IMR-90 (cell line): ENCODE measurements around the gene PLB1. TPM values are rescaled to one million over a fixed set of nuclear protein-coding genes. Genes with fewer than 3 reads are reported as not detected.

ENCODE experiments used
- ATAC-seq: fragments of 200-7000 bp; cut with Tn5 transposase; 2 replicates; pipeline ENCODE4 v1.9.1; 2020; ENCODE audit warnings: low read depth, mild to moderate bottlenecking, moderate library complexity
- BruUV-seq: library from RNA; stranded (reverse); fragments of 400-500 nt; replicated peaks from 2 replicates; lab custom pipeline; 2021; lab: Mats Ljungman, UMichigan
- CTCF ChIA-PET: fragments of 300-600 bp; formaldehyde crosslinking; extraction: SDS; loops from one replicate; lab custom pipeline; 2021; ENCODE audit warnings: antibody characterized with exemption; lab: Yijun Ruan, JAX
- POLR2A ChIA-PET: fragments of 300-600 bp; sonication (Branson Sonifier 250); formaldehyde crosslinking; loops from one replicate; lab custom pipeline; 2022; ENCODE audit warnings: antibody characterized with exemption; ENCODE audit not compliant: unreplicated experiment; lab: Charles Lee
- DNase-seq: peaks from one replicate; pipeline ENCODE4 v3.0.0; 2013
- H2AFZ ChIP-seq: replicated peaks from 2 replicates; pipeline ENCODE3; 2013; ENCODE audit warnings: low read length, mild to moderate bottlenecking; ENCODE audit not compliant: poor library complexity
- H2AK5ac ChIP-seq: 2 replicates; pipeline ENCODE4 v1.6.1; 2013; ENCODE audit warnings: low read depth, low read length, inconsistent platforms
- H2AK9ac ChIP-seq: replicated peaks from 2 replicates; pipeline ENCODE3; 2013; ENCODE audit warnings: mild to moderate bottlenecking, low read depth, low read length, moderate library complexity; ENCODE audit not compliant: poor library complexity
- H2BK120ac ChIP-seq: 2 replicates; pipeline ENCODE4 v1.6.1; 2013; ENCODE audit warnings: low read depth, low read length, inconsistent platforms
- H2BK15ac ChIP-seq: 3 replicates; pipeline ENCODE4 v1.6.1; 2013; ENCODE audit warnings: low read depth, low read length, inconsistent platforms
- H2BK20ac ChIP-seq: 2 replicates; pipeline ENCODE4 v1.6.1; 2013; ENCODE audit warnings: low read depth, mild to moderate bottlenecking, inconsistent platforms, low read length, moderate library complexity
- H2BK5ac ChIP-seq: 2 replicates; pipeline ENCODE4 v1.6.1; 2013; ENCODE audit warnings: mild to moderate bottlenecking, low read depth, low read length, inconsistent platforms; ENCODE audit not compliant: poor library complexity, severe bottlenecking
- H3K14ac ChIP-seq: replicated peaks from 2 replicates; pipeline ENCODE4 v1.6.1; 2013; ENCODE audit warnings: low read depth, low read length, inconsistent platforms
- H3K18ac ChIP-seq: 2 replicates; pipeline ENCODE4 v1.6.1; 2013; ENCODE audit warnings: low read depth, low read length, control low read depth
- H3K23ac ChIP-seq: 2 replicates; pipeline ENCODE4 v1.6.1; 2013; ENCODE audit warnings: low read depth, low read length, inconsistent platforms
- H3K27ac ChIP-seq: 2 replicates; pipeline ENCODE4 v1.5.1; 2013; ENCODE audit warnings: mild to moderate bottlenecking, control low read depth, low read length; ENCODE audit not compliant: insufficient read depth
- H3K27me3 ChIP-seq: 2 replicates; pipeline ENCODE4 v1.6.1; 2013; ENCODE audit warnings: low read length; ENCODE audit not compliant: control insufficient read depth, insufficient read depth
- H3K36me3 ChIP-seq: 2 replicates; pipeline ENCODE4 v1.6.1; 2013; ENCODE audit warnings: low read length, mixed read lengths; ENCODE audit not compliant: control insufficient read depth, insufficient read depth
- H3K4ac ChIP-seq: 2 replicates; pipeline ENCODE4 v1.6.1; 2013; ENCODE audit warnings: low read depth, low read length, inconsistent platforms
- H3K4me1 ChIP-seq: 2 replicates; pipeline ENCODE4 v1.6.1; 2013; ENCODE audit warnings: low read length, mixed read lengths; ENCODE audit not compliant: control insufficient read depth, insufficient read depth
- H3K4me2 ChIP-seq: 2 replicates; pipeline ENCODE4 v1.6.1; 2013; ENCODE audit warnings: low read depth, mild to moderate bottlenecking, control low read depth, low read length, moderate library complexity
- H3K4me3 ChIP-seq: 2 replicates; pipeline ENCODE4 v1.5.1; 2013; ENCODE audit warnings: low read depth, mild to moderate bottlenecking, control low read depth, low read length, moderate library complexity; ENCODE audit not compliant: insufficient read depth
- H3K56ac ChIP-seq: 2 replicates; pipeline ENCODE4 v1.6.1; 2013; ENCODE audit warnings: low read length, inconsistent platforms; ENCODE audit not compliant: insufficient read depth; ENCODE audit errors: extremely low read depth
- H3K79me1 ChIP-seq, 2 experiments: 2 replicates each; pipeline ENCODE4 v1.6.1; 2013; ENCODE audit warnings: low read length in 2 of 2, inconsistent platforms in 1 of 2, low read depth in 1 of 2
- H3K9ac ChIP-seq: 2 replicates; pipeline ENCODE4 v1.6.1; 2013; ENCODE audit warnings: low read depth, low read length, control low read depth
- H3K9me1 ChIP-seq: 2 replicates; pipeline ENCODE4 v1.6.1; 2013; ENCODE audit warnings: low read length, inconsistent platforms; ENCODE audit not compliant: insufficient read depth
- H3K9me3 ChIP-seq: 2 replicates; pipeline ENCODE4 v1.6.1; 2013; ENCODE audit warnings: low read length; ENCODE audit not compliant: control insufficient read depth, insufficient read depth
- H4K20me1 ChIP-seq: 2 replicates; pipeline ENCODE4 v1.6.1; 2013; ENCODE audit warnings: low read length, inconsistent platforms; ENCODE audit not compliant: insufficient read depth
- H4K5ac ChIP-seq: 2 replicates; pipeline ENCODE4 v1.6.1; 2013; ENCODE audit warnings: mild to moderate bottlenecking, low read depth, low read length, control low read depth
- H4K8ac ChIP-seq, 2 experiments: 2 replicates each; pipeline ENCODE4 v1.6.1; 2013; ENCODE audit warnings: low read depth in 2 of 2, low read length in 2 of 2, control low read depth in 1 of 2, inconsistent platforms in 1 of 2
- H4K91ac ChIP-seq: 2 replicates; pipeline ENCODE4 v1.6.1; 2013; ENCODE audit warnings: low read depth, low read length, inconsistent platforms; ENCODE audit not compliant: insufficient read depth
- BHLHE40 ChIP-seq: fragments of 150-350 bp; IDR thresholded peaks from 2 replicates; pipeline ENCODE4 v1.6.1; 2016; ENCODE audit warnings: mild to moderate bottlenecking, low read depth, low read length
- CEBPB ChIP-seq: IDR thresholded peaks from 2 replicates; pipeline ENCODE4 v1.6.1; 2012; ENCODE audit warnings: low read depth, low read length, improper control_type of control experiment
- FOS ChIP-seq: fragments of 150-350 bp; IDR thresholded peaks from 2 replicates; pipeline ENCODE4 v1.6.1; 2016; ENCODE audit warnings: low read depth, low read length
- MAZ ChIP-seq: IDR thresholded peaks from 2 replicates; pipeline ENCODE4 v1.6.1; 2012; ENCODE audit warnings: low read depth, mild to moderate bottlenecking, low read length, improper control_type of control experiment, moderate library complexity, borderline replicate concordance
- MXI1 ChIP-seq: IDR thresholded peaks from 2 replicates; pipeline ENCODE4 v1.6.1; 2012; ENCODE audit warnings: low read depth, mild to moderate bottlenecking, low read length, moderate library complexity, borderline replicate concordance
- NFE2L2 ChIP-seq: fragments of 150-350 bp; IDR thresholded peaks from 2 replicates; pipeline ENCODE4 v1.6.1; 2016; ENCODE audit warnings: low read depth, mild to moderate bottlenecking, low read length
- USF2 ChIP-seq: fragments of 150-350 bp; IDR thresholded peaks from 2 replicates; pipeline ENCODE4 v1.6.1; 2017; ENCODE audit warnings: mild to moderate bottlenecking, antibody characterized with exemption, low read length, low read depth
- WGBS, 2 experiments: methylation state at CpG; one replicate each; pipeline versions ENCODE4 v1.1.5 to v1.1.7; 2013; ENCODE audit warnings: missing lambda C conversion rate in 2 of 2; ENCODE audit not compliant: insufficient read length in 1 of 2; ENCODE audit errors: extremely low coverage in 2 of 2; 5-methylcytosine and 5-hydroxymethylcytosine counted together
- dilution Hi-C: fragments of 300-500 bp; cut with HindIII; formaldehyde crosslinking; loops from one replicate; pipeline ENCODE4 v1.14.3; 2018; ENCODE audit warnings: low sequenced_read_pairs; ENCODE audit not compliant: unreplicated experiment
- in situ Hi-C: fragments of 300-500 bp; cut with MboI; formaldehyde crosslinking; loops from 3 replicates; pipeline ENCODE4 v1.14.3; 2019; ENCODE audit warnings: low sequenced_read_pairs, inconsistent platforms, mixed read lengths
- intact Hi-C: fragments of 100-400 bp; cut with micrococcal nuclease; formaldehyde crosslinking; loops from 2 replicates; pipeline ENCODE4 v1.10.0; 2022
- polyA plus RNA-seq, 3 experiments: library from polyadenylated mRNA; depleted of rRNA; stranded (reverse); fragments of >200 nt; gene quantifications; 2 replicates each; pipeline ENCODE4 v1.2.3, GENCODE V29; 2012; ENCODE audit warnings: low replicate concordance in 1 of 3
- total RNA-seq: library from RNA; depleted of rRNA; stranded (reverse); fragments of >200 nt; gene quantifications from 2 replicates; pipeline ENCODE4 v1.2.3, GENCODE V29; 2012

Gene PLB1
- total and polyA plus RNA-seq, 2 of the 4 experiments (the other 2 are of a cell fraction) = 0.74 to 0.90 TPM

GRCh38 chr2:28534817-28535216 is 39.0 kb downstream of the PLB1 start:
- Histone ChIP-seq H3K4me2 (no peak overlapping the region), H3K27ac (no peak overlapping the region), H3K4me1 (no peaks in the 10 kb centered on the region), H3K4me3 (no peak overlapping the region), H2AK9ac (no peak overlapping the region), H3K9ac (no peak overlapping the region), H3K14ac (no peak overlapping the region), H2BK15ac (no peak overlapping the region), H4K5ac (no peak overlapping the region), H3K79me1 (no peaks in the 10 kb centered on the region), H2BK20ac (no peak overlapping the region), H3K9me1 (no peaks in the 10 kb centered on the region), H4K8ac (no peak overlapping the region), H3K9me3 (no peaks in the 10 kb centered on the region), H3K36me3 (no peaks in the 10 kb centered on the region), H4K20me1 (no peaks in the 10 kb centered on the region), H2AK5ac (no peak overlapping the region), H3K4ac (no peak overlapping the region), H4K91ac (no peak overlapping the region), H3K23ac (no peak overlapping the region), H3K18ac (no peak overlapping the region), H3K27me3 (peaks cover 48% of the 10 kb centered on the region), H2BK120ac (no peak overlapping the region), H2AFZ (no peak overlapping the region), H3K56ac (no peak overlapping the region), H2BK5ac (no peak overlapping the region)
- no TSS peak for BruUV-seq
- ATAC-seq (no peak), DNase-seq (no peak)
- POLR2A ChIA-PET = no interaction called here
- in situ Hi-C loops (no loop called here), dilution Hi-C loops (no loop called here), intact Hi-C loops (no loop called here)
- CTCF ChIA-PET = no interaction called here
- TF ChIP-seq NFE2L2 = no peak
- TF ChIP-seq FOS = no peak
- TF ChIP-seq CEBPB = no peak
- TF ChIP-seq USF2 = no peak
- no peak for TF ChIP-seq MAZ
- no peak for TF ChIP-seq MXI1
- TF ChIP-seq BHLHE40 = no peak
- WGBS, 2 experiments = no CpG with 5 or more reads among the region's 2 CpGs
